Medulla oblongata (tissue), 1 donor: ENCODE results near the gene AURKAIP1.
"Not testable (repeated sequence)": the region's sequence is repeated elsewhere in the genome, so short reads cannot be mapped to it uniquely, and the experiment has no call there.

Experiments
- DNase-seq: peaks from one replicate; pipeline ENCODE4 v3.0.0-alpha.2; 2015; ENCODE audit errors: extremely low spot score

AURKAIP1 gene

DNA sequence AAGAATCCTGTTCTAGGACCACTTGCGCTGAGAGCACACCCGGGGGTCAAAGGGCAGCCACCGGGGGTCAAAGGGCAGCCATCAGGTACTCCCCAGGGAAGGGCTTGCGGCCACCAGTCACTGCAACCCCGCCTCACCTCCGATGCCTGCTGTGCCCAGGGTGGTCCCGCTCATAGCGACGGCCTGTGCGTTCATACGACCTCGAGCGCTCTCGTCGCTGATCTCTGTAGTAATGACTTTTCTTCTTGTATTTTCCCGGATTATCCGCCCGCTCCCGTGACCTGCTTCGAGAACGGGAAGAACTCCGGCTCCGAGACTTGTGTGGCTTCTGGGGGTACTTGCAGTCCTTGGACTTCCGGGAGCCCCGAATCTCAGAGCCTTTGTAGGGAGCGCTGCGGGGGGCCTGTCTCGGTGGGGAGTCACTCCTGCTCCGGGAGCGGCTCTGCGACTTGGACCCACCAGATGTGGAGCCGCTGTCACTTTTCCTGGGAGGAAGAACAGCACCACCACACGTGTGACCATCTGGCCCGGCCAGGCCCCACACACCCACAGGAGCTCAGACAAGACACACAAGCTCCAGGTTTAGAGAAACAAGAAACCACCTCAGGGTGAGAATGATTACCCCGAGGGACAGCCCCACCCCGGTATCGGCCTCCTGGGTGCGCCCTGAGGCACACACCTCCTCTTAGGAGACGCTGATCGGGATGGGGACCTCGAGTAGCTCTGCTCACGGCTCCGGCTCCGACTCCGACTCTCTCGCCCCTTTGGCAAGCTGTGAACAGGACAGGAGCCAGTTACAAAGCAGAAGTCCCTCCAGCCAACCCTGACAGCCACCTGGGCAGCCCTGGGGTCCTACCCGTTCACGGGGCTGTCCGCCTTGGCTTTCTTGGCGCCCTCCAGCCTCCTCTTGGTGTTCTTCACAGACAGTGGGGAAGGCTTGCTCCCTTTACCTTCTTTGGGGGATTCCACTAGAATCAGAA, 12.4 kb upstream of the AURKAIP1 start:
- no peak for DNase-seq

DNA sequence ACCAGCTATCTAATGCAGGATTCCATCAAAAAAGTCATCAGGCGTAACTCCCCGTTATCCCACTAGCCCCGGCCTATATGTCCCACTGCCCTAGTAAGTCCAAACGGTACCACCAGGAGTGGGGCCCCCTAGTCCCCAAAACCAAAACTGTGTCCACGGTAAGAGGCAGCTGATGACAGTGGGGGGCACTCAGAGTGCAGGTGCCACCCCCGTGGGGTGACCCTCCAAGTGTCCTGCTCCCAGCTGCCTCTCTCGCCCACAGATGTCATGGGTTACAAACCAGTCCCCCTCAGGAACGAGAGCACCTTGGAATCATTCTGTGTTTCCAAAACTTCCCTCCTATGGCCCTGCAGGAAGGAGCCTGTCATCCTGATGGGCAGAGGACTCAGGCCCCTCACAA, 10.9 kb upstream of the AURKAIP1 start:
- DNase-seq: no peak

DNA sequence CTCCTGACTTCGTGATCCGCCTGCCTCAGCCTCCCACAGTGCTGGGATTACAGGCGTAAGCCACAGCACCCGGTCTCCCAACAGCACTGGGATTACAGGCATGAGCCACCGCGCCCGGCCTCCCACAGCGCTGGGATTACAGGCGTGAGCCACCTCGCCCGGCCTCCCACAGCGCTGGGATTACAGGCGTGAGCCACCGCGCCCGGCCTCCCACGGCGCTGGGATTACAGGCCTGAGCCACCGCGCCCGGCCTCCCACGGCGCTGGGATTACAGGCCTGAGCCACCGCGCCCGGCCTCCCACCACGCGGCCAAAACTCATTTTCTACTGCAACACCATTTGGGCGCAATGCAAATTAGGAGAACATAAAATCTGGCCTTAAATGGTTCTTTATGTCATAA, 10.3 kb upstream of the AURKAIP1 start:
- DNase-seq: not testable (repeated sequence)

DNA sequence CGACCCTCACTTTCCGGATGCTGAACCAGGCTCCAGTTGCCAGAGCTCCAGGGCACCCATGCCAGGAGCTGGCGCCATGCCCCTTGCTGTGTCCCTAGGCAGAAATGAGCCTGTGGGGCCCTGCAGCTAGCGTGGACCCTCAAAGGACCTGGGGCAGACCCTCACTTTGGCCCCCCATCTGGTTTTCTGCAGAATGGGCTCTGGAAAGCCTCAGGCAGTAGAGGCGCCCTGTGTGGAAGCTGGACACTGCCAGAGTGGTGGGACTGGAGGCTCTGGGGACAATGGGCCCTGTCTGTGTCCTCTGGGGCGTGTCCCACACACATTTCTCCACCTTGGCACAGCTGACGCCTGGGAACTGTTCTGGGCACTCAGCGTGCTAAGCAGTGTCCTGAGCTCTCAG, 6.3 kb upstream of the AURKAIP1 start:
- no peak for DNase-seq

DNA sequence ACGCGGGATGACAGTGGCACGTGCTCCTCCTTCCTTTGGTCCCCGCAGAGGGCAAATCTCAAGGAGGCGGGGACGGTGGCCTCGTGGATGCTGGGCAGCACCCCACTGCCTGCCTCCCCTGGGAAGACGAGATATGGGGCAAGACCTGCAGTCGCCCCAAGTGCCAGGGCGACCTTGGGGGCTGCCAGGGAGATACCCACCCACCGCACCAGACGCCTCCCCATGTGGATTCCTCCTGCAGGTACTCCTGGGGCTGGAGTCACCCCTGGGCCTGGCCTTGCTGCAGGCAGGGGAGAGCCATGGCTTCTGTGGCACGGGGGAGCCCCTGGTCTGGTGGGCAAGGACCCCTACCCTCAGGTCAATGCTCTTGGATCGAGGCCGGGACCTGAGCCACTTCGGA, 5.9 kb upstream of the AURKAIP1 start:
- DNase-seq: no peak

DNA sequence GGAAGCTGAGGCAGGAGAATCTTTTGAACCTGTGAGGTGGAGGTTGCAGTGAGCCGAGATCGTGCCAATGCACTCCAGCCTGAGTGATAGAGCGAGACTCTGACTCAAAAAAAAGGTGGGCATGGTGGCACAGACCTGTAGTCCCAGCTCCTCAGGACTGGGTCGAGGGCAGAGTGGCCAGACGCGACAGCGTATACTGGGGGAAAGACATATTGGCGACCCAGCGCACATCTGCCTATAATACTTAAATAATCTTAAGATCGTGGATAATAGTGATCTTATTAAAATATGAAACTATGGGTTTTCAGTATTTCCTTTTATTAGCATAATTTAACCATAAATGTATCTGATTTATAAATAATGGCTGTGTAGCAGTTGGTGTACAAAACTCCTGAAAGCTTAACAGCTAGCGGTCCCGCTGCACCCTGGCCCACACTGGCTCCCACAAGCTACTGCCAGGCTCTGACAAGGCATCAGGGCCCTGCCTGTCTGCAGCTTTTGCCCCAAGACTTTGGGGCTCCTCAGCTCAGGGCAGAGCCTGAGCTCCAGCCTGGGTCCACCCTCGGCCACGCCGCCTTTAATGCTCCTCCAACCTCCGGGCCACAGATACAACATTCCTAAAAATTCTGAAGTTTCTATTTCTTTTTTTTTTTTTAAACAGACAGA, 2.7 kb upstream of the AURKAIP1 start:
- DNase-seq: no peak

DNA sequence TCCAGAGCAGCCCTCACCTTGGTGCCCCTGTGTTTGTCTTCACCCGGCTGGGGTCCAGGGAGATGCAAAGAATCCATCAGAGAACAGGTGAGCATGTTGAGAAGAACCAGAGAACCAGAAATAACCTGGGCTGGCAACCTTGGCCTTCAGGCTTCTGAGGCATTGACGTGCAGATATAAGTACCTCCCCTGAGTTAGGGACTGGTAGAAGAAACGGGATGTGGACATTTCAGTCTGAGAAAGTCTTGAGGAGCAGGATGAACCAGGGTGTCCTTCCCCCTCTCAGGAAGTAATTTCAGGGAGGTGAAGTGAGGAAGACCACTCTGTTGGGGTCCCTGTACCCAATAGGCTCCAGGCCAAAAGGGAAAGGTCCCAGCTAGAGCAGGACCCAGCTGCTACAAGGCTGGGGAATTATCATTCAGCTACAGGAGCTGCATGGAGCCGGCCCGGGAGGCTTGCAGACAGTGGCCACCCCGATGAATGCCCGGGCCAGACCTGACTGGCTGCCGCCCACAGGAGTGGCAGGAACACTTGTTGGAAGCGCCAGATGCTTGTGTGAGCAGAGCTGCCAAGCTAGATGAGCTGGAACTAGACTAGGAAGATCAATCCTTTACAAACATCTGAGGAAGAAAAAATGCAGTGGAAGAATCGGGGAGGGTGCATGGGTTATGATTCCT, 1.7 kb upstream of the AURKAIP1 start:
- no peak for DNase-seq

DNA sequence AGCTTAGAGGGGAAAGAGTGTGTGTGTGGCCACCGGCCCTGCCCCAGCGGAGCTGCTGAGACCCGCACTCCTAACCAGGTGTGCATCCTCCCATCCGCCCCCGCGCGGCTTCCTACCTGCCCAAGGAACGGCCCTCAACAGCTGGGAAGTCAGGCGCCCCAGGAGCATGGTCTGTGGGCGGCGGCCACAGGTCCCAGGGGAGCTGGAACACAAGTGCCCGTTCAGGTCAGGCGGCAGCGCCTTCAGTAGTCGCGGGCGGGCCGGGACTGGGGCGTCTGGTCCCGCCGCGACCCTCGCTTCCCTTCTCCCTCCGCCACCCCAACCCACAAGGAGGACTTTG, 448 bp downstream of the AURKAIP1 start:
- no peak for DNase-seq

DNA sequence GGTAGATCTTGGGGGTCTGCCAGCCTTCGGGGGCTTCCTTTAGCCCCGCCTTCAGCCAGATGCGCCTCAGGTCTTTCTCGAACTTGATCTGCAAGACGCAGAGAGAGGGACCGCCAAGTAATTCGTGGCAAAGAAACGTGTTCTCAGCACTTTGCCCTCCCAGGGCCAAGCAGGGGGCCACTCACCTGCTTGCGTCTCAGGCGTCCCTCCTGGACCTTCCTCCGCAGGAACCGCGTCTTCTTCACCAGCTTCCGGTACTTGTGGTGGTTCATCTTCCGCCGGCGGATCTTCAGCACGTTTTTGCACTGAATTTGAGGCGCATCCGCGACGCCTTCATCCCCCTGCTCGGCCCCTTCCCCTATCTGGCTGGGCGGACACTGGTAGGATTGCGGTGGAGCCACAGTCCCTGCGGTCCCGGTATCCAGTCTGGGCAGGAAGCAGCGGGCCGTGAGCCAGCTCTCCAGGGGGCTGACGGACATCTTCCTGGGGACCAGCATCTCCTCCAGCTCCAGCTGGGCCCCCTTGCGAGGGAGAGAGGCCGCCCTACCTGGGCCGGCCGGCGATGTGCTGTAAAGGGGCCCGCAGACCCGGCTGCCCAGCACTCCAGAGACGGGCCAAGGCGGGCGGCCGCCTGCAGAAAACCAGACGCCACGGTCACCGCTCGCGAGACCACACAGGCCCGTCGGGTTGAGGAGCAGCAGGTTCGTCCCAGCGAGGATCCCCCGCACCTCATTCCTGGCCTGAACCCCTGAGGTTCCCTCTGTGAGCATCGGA, 1.0 kb downstream of the AURKAIP1 start:
- no peak for DNase-seq

DNA sequence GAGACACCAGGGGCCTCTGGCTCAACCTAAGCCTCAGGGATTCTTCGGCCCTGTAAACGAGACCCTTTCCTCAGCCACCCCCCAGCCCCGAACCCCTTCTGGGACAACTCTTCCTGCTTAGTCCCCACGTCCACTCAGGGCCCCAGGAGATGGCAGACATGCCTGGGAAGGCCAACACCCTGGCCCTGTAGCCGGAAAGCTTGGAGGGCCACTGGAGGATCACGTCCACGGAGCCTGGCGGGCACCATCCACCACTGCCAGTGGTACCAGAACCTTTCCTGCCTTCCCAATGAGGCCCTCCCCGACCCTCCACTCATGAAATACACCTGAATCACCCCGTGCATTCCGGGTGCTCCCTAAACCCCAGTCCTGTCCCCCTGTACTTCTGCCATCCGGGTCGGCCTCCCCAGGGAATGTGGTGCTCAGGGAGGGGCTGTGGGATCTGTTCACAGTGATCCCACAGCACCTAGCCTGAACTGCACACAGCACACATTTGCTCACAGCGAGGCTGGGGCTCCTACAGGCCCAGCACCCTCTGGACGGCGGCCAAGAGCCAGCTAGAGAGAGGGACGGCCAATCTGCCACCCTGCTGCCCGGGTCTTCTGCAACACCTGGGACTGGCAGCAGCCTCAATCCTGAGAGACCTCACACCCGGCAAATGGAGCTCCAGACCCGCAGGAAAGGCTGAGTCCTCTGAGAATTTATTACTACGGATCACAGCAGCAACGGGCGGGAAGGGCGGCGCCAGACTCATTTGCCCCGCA, 1.8 kb downstream of the AURKAIP1 start:
- no peak for DNase-seq

DNA sequence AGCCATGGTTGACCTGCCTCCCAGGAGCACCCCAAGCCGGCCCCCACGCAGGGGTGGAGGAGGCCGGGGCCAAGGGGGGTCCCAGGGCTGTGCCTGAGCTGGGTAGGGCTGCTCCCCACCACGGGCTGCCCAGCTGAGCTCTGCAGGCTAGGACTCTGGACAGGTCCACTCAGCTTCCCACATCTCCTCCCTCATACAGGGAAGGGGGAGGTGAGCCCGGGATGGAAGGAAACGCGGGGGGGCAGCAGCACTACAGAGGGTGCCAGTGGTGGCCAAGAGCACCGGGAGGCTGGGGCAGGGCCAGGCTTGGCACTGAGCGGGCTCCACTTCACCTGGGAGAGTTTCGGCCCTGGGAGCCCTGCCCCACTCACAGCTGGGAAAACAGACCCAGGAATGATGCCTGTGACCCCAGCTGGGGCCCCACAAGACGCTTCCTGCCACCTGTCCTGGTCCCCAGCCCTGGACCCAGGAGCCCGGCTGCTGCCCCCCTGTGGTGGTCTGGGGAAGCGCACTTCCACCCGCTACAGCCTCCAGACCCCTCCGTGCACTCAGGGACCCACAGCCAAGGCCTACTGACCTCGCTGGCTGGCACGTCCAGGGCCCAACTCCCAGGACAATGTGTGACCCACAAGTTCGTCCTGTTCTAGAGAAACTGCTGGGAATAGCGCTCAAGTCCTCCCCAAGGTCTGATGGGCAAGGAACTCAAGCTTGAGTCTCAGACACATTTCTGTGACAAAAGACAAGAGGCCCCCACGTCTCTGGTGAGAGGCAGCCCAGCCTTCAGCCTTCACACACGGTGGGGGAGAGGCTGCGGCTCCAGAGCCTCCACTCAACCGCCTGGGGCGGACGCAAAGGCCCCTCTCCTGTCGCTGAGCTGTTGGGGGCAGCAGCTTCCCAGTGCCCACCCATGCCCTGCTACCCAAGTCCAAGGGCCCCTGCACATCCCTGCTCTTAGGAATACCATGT, 3.0 kb downstream of the AURKAIP1 start:
- DNase-seq: no peak

DNA sequence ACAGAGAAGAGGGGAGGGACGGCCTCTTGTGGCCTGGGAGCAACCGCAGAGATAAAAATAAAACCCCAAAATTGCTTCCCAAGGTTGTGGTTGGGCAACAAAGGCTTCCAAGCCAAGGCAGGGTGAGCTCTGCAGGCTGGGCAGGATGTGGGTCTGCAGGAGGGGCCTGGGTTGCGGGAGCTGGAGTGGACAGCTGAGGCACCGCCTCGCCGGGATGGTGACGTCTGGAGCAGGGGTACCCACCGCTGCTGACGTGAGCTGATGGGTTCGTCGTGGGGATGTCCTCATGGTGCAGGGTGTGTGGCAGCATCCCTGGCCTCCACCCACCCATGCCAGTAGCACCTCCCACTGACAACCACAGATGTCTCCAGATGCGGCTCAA, 3.7 kb downstream of the AURKAIP1 start:
- no peak for DNase-seq

DNA sequence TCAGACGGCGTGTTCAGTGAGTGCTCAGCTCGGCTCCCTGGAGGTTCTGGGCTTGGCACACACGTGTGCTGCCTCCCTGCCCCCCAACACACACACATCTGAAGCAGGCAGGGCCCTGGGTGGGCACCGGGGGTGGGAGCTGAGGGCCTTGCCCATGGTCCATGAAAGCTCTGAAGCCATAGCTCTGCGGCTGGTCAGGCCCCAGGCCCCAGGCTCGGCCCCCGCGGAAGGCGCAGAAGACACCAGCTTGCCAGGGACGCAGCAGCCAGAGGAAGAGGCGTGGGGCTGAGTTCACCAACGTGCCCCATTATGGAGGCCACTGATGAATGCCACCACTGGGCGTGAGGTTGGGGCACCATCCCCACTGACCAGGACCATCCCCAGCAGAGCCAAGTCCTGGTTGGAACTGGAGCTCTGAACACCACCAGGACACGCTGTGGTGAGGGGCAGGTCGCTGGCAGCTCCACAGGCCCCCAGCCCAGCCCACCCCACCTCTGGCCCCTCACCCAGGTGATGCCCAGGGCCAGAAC, 4.2 kb downstream of the AURKAIP1 start:
- no peak for DNase-seq

DNA sequence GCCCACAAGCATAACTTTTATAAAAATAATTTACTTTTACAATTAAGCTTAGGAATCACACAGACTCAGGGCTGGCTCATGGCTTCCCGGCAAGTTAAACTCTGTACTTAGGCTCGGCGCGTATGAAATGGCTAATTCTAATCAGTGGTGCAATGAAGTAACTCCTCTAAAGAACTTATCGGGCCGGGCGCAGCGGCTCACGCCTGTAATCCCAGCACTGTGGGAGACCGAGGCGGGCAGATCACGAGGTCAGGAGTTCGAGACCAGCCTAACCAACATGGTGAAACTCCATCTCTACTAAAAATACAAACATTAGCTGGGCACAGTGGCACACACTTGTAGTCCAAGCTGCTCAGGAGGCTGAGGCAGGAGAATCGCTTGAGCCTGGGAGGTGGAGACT, 4.9 kb downstream of the AURKAIP1 start:
- DNase-seq: not testable (repeated sequence)

DNA sequence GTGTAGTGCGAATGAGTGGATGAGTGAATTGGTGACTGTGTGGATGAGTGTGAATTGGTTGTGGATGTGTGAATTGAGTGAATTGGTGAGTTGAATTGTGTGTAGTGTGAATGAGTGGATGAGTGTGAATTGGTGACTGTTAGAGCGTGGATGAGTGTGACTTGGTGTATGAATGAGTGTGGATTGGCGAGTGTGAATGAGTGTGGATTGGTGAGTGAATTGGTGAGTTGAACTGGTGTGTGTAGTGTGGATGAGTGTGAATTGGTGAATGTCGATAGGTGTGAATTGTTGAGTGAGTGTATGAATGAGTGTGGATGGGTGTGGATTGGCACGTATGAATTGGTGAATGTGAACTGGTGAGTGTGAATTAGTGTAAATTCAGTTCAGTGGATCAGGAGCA, 7.7 kb downstream of the AURKAIP1 start:
- DNase-seq: no peak

DNA sequence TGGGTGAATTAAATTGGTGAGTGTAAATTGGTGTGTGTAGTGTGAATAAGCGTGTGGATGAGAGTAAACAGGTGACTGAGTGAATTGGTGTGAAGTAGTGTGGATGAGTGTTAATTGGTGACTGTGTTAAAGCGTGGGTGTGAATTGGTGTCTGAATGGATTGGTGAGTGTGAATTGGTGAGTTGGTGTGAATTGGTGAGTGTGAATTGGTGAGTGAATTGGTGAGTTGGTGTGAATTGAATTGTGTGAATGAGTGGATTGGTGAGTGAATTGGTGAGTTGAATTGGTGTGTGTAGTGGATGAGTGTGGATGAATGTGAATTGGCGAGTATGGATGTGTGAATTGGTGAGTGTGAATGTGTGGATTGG, 8.3 kb downstream of the AURKAIP1 start:
- DNase-seq: no peak

DNA sequence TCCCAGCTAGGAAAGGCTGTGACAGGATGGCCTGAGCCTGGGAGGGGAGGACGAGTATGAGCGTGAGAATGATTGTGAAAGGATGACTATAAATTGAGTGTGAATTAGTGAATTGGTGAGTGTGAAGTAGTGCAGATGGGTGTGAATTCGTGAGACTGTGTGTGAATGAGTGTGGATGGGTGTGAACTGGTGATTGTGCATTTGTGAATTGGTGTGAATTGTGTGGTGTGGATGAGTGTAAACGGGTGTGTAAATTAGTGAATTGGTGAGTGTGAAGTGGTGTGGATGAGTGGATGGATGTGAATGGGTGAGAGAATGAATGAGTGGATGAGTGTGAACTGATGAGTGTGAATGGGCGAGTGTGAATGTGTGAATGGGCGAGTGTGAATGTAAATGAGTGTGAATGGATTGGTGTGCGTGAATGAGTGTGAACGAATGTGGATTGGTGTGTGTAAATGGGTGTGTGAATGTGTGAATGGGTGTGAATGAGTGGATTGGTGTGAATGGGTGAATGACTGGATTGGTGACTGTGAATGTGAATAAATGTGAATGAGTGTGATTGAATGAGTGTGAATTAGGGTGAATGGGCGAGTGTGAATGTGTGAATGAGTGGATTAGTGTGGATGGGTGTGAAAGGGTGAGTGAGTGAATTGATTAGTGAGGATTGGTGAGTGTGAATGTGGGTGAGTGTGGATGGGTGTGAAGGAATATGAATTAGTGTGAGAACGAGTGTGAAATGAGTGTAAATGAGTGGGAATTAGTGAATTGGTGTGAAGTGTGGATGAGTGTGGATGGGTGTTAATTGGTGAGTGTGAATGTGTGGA, 8.9 kb downstream of the AURKAIP1 start:
- DNase-seq: no peak

DNA sequence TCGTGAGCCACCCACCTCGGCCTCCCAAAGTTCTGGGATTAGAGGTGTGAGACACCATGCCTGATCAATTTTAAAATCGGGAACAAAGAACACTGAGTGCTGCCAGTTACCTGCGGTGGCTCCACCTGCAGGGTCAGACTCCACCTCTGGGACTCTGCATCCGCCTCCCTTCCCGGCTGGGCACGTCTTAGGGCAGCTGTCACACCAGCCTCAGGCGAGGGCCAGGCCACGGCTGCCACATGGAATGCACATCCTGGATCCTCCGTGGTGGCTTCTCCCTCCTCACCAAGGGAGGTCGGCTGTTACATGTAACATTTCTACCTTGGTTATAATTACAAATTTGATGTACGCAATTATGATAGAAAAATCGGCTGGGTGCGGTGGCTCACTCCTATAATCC, 10.7 kb downstream of the AURKAIP1 start:
- DNase-seq: no peak

DNA sequence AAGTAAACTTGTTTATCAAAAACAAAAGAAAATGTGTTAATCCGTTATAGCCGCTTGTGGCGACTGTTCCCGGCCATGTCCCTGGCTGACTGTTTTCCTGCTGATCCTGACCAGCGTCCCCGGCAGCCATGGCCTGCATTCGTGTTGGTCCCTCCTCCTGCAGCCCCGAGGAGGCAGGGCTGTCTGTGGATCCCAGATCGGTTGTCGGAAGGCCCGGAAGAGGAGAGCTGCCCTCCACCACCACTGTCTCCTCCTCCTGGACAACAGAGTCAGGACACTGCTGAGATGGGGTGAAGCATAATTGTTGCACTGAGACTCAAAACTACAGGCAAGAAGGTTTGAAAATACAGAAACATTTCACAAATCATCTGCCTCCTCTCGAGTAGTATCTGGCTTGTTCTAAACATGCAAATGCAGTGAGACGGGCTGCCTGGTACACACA, 13.0 kb downstream of the AURKAIP1 start:
- DNase-seq: no peak
